B cell (primary cell): Measurements from ENCODE around the gene TERB1. TPM values are rescaled to one million over a fixed set of nuclear protein-coding genes. Genes with fewer than 3 reads are reported as not detected.

ENCODE experiments used
- ATAC-seq: fragments of 200-7000 bp; cut with Tn5 transposase; one replicate; pipeline ENCODE4 v1.10.0; 2021; ENCODE audit warnings: low read depth, mild to moderate bottlenecking, moderate number of reproducible peaks, moderate library complexity
- CTCF ChIA-PET: fragments of 350-600 bp; sonication (Branson Sonifier 250); formaldehyde crosslinking; loops from one replicate; lab custom pipeline; 2021; ENCODE audit warnings: antibody characterized with exemption, inconsistent platforms; lab: Charles Lee
- POLR2A ChIA-PET: fragments of 350-600 bp; sonication (Branson Sonifier 250); formaldehyde crosslinking; loops from one replicate; lab custom pipeline; 2021; ENCODE audit warnings: antibody characterized with exemption; lab: Charles Lee
- DNase-seq: peaks from one replicate; pipeline ENCODE4 v3.0.0; 2013
- H2AFZ ChIP-seq: 2 replicates; pipeline ENCODE4 v1.6.1; 2012; ENCODE audit warnings: mild to moderate bottlenecking, low read depth, low read length; ENCODE audit not compliant: insufficient read depth, poor library complexity, severe bottlenecking
- H3K27ac ChIP-seq, 2 donors: 1 replicate in 1 of 2; 2 replicates in 1 of 2; pipeline ENCODE4 v1.5.1; 2012 to 2013; ENCODE audit warnings: low read length in 2 of 2, mild to moderate bottlenecking in 2 of 2, moderate library complexity in 1 of 2
- H3K27me3 ChIP-seq, 4 experiments: fragments of 200-600 bp in 1 of 4; sonication (generic) in 1 of 4; replicated peaks in 1 of 4; 1 replicate in 2 of 4; 2 replicates in 2 of 4; pipeline versions ENCODE4 v1.6.1 to v1.7.0; 2013 to 2016; ENCODE audit warnings: low read length in 3 of 4, mild to moderate bottlenecking in 2 of 4, mixed read lengths in 1 of 4, moderate library complexity in 1 of 4; ENCODE audit not compliant: insufficient read depth in 4 of 4, control insufficient read depth in 3 of 4; ENCODE audit errors: control extremely low read depth in 1 of 4
- H3K36me3 ChIP-seq, 2 experiments: replicated peaks in 1 of 2; 1 replicate in 1 of 2; 2 replicates in 1 of 2; pipeline versions ENCODE4 v1.6.1 to v1.7.1; 2013; ENCODE audit warnings: low read length in 1 of 2; ENCODE audit not compliant: insufficient read depth in 2 of 2, control insufficient read depth in 1 of 2; ENCODE audit errors: control extremely low read depth in 1 of 2, extremely low read depth in 1 of 2
- H3K4me1 ChIP-seq, 2 donors: fragments of 200-600 bp in 1 of 2; sonication (generic) in 1 of 2; 1 replicate in 1 of 2; 2 replicates in 1 of 2; pipeline versions ENCODE4 v1.5.1 to v1.6.1; 2013 to 2017; ENCODE audit warnings: low read length in 2 of 2; ENCODE audit not compliant: control insufficient read depth in 2 of 2, insufficient read depth in 2 of 2
- H3K4me2 ChIP-seq: replicated peaks from 2 replicates; pipeline ENCODE3; 2012; ENCODE audit warnings: mild to moderate bottlenecking, low read depth, low read length; ENCODE audit not compliant: poor library complexity, severe bottlenecking
- H3K4me3 ChIP-seq, 5 experiments: fragments of 200-600 bp in 1 of 5; sonication (generic) in 1 of 5; 1 replicate in 3 of 5; 2 replicates in 2 of 5; pipeline versions ENCODE4 v1.5.1 to v1.7.0; 2011 to 2016; ENCODE audit warnings: low read length in 4 of 5, mild to moderate bottlenecking in 4 of 5, low read depth in 2 of 5, control low read depth in 1 of 5, moderate library complexity in 1 of 5; ENCODE audit not compliant: insufficient read depth in 1 of 5; ENCODE audit errors: control extremely low read depth in 1 of 5, extremely low read depth in 1 of 5
- H3K79me2 ChIP-seq: fragments of 200-600 bp; sonication (generic); one replicate; pipeline ENCODE4 v1.6.0; 2016; ENCODE audit warnings: low read length; ENCODE audit not compliant: control insufficient read depth, insufficient read depth
- H3K9ac ChIP-seq: fragments of 200-600 bp; sonication (generic); 2 replicates; pipeline ENCODE4 v1.6.1; 2017; ENCODE audit warnings: mild to moderate bottlenecking, low read length, moderate library complexity
- H3K9me3 ChIP-seq, 3 donors: one replicate each; pipeline versions ENCODE4 v1.6.1 to v1.7.1; 2013; ENCODE audit warnings: low read length in 2 of 3; ENCODE audit not compliant: control insufficient read depth in 2 of 3, insufficient read depth in 1 of 3; ENCODE audit errors: control extremely low read depth in 1 of 3
- H4K20me1 ChIP-seq: 2 replicates; pipeline ENCODE4 v1.6.0; 2012; ENCODE audit warnings: mild to moderate bottlenecking, low read length; ENCODE audit not compliant: insufficient read depth, control insufficient read depth, poor library complexity, severe bottlenecking
- H3K27ac Mint-ChIP-seq: one replicate; pipeline ENCODE4 v1.8.0; 2021; ENCODE audit warnings: mixed read lengths
- H3K27me3 Mint-ChIP-seq: one replicate; pipeline ENCODE4 v1.8.0; 2021; ENCODE audit warnings: mixed read lengths
- H3K4me1 Mint-ChIP-seq: one replicate; pipeline ENCODE4 v1.8.0; 2021; ENCODE audit warnings: mixed read lengths
- H3K4me3 Mint-ChIP-seq: one replicate; pipeline ENCODE4 v1.8.0; 2021; ENCODE audit warnings: mixed read lengths
- H3K9me3 Mint-ChIP-seq: one replicate; pipeline ENCODE4 v1.8.0; 2022; ENCODE audit warnings: mixed read lengths; ENCODE audit not compliant: insufficient read depth
- EZH2 ChIP-seq: IDR thresholded peaks from 2 replicates; pipeline ENCODE4 v1.6.1; 2012; ENCODE audit warnings: borderline replicate concordance, low read depth, mild to moderate bottlenecking, moderate library complexity, low read length; ENCODE audit not compliant: insufficient read depth, poor library complexity, severe bottlenecking
- WGBS: methylation state at CpG from one replicate; pipeline ENCODE4 v1.1.5; 2013; ENCODE audit warnings: missing lambda C conversion rate; ENCODE audit not compliant: insufficient coverage; 5-methylcytosine and 5-hydroxymethylcytosine counted together
- intact Hi-C: fragments of 100-400 bp; cut with micrococcal nuclease; formaldehyde crosslinking; loops from one replicate; pipeline ENCODE4 v1.10.0; 2022
- polyA plus RNA-seq: library from polyadenylated mRNA; depleted of rRNA; stranded (reverse); fragments of >200 nt; gene quantifications from 2 replicates; pipeline ENCODE4 v1.2.3, GENCODE V29; 2012
- total RNA-seq, 2 donors: library from RNA; stranded (reverse); fragments of 120-200 nt in 1 of 2; gene quantifications; 1 replicate in 1 of 2; 2 replicates in 1 of 2; pipeline versions ENCODE4 v1.2.3 to v1.2.4, GENCODE V29; 2013 to 2022
- TF ChIP-seq, protein P1 (sequence below): fragments of 200-600 bp; IDR thresholded peaks from one replicate; pipeline ENCODE4 v1.8.0; 2022; ENCODE audit warnings: antibody characterized with exemption, mild to moderate bottlenecking

TERB1 gene
- total and polyA plus RNA-seq, 2 donors (not counting 1 experiment from before 2014, with no cell fraction given) = 0.71 TPM; not detected in 1

DNA sequence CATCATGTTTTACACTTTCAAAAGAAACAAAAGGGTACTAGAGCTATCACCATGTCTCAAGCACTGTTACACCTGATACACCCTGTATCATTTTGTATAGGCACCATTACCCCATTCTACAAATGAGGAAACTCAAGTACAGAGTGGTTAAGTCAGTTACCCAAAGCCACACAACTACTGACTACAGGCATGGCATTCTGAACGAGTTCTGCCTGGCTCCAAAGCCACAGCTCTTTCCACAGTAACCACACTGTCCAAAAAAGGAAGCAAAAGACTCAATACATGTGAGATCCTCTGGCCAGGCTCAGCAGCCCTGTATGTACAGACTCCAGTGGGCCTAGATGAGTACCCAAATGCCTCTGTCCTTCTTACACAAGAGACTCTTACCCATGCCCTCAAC is 54.7 kb downstream of the TERB1 start:
- ATAC-seq = no peak
- Mint-ChIP-seq H3K27ac (no peak overlapping the region), H3K4me3 (no peak overlapping the region), H3K4me1 (peaks cover 31% of the 10 kb centered on the region), H3K9me3 (no peaks in the 10 kb centered on the region), H3K27me3 (no peaks in the 10 kb centered on the region)
- H3K27ac ChIP-seq = no peak overlapping the region
- H3K27me3 ChIP-seq = no peaks in the 10 kb centered on the region
- H3K4me1 ChIP-seq = peaks cover 13% of the 10 kb centered on the region in 2 donors
- no peaks in the 10 kb centered on the region for H3K9me3 ChIP-seq
- TF ChIP-seq, protein P1, sequence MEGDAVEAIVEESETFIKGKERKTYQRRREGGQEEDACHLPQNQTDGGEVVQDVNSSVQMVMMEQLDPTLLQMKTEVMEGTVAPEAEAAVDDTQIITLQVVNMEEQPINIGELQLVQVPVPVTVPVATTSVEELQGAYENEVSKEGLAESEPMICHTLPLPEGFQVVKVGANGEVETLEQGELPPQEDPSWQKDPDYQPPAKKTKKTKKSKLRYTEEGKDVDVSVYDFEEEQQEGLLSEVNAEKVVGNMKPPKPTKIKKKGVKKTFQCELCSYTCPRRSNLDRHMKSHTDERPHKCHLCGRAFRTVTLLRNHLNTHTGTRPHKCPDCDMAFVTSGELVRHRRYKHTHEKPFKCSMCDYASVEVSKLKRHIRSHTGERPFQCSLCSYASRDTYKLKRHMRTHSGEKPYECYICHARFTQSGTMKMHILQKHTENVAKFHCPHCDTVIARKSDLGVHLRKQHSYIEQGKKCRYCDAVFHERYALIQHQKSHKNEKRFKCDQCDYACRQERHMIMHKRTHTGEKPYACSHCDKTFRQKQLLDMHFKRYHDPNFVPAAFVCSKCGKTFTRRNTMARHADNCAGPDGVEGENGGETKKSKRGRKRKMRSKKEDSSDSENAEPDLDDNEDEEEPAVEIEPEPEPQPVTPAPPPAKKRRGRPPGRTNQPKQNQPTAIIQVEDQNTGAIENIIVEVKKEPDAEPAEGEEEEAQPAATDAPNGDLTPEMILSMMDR = no peak
- TF ChIP-seq EZH2 = no peak
- no peak for DNase-seq
- H3K4me2 ChIP-seq = no peak overlapping the region
- no peak overlapping the region for H3K4me3 ChIP-seq
- intact Hi-C loops = no loop called here
- ChIA-PET POLR2A (interaction anchor here (0.7 kb wide), 1 partner anchor 1564 kb away, joined by 3 read pairs; the partner anchor contains the start of genes PRMT7 and SLC7A6OS), CTCF (interaction anchor here (1.1 to 2.6 kb wide), 2 partner anchors 18 to 340 kb away, joined by 3 to 10 read pairs; no protein-coding TSS in a partner anchor)
- no peak overlapping the region for H2AFZ ChIP-seq
- peaks cover 0 to 38% of the 10 kb centered on the region in 2 experiments for H3K36me3 ChIP-seq
- 0% methylated on average over 1 of the region's 1 CpG for whole genome bisulfite sequencing
- H3K9ac ChIP-seq = no peak overlapping the region
- H4K20me1 ChIP-seq = peaks cover 16% of the 10 kb centered on the region
- H3K79me2 ChIP-seq = peaks cover 51% of the 10 kb centered on the region

- H3K9me3 Mint-ChIP-seq = no peaks in the 10 kb centered on the region
- peaks cover 48% of the 10 kb centered on the region for H3K79me2 ChIP-seq
- POLR2A ChIA-PET = no interaction called here
- TF ChIP-seq EZH2 = no peak
- TF ChIP-seq, protein P1 = no peak
- H3K27me3 Mint-ChIP-seq = no peaks in the 10 kb centered on the region
- CTCF ChIA-PET = no interaction called here
- peak overlapping the region; percentile 12 for H3K27ac Mint-ChIP-seq
- no peaks in the 10 kb centered on the region for H3K9me3 ChIP-seq
- H4K20me1 ChIP-seq = peaks cover 20% of the 10 kb centered on the region
- peaks cover 13% of the 10 kb centered on the region in 2 donors for H3K4me1 ChIP-seq
- ATAC-seq (no peak), DNase-seq (no peak)
- 73% methylated on average over 3 of the region's 3 CpGs for WGBS
- H3K9ac ChIP-seq = no peak overlapping the region
- no peaks in the 10 kb centered on the region for H3K27me3 ChIP-seq
- H3K36me3 ChIP-seq = peaks cover 0 to 44% of the 10 kb centered on the region in 2 experiments
- H2AFZ ChIP-seq = no peak overlapping the region
- no peak overlapping the region for H3K4me3 ChIP-seq
- H3K4me3 Mint-ChIP-seq = no peak overlapping the region
- peaks cover 30% of the 10 kb centered on the region for H3K4me1 Mint-ChIP-seq
- no peak overlapping the region for H3K27ac ChIP-seq
- intact Hi-C loops = no loop called here
- H3K4me2 ChIP-seq = no peak overlapping the region
These were observed 55.3 kb downstream of the TERB1 start for GRCh38 chr16:66746048-66746447.
